Keratinocyte (primary cell): ENCODE measurements around the gene DPYSL4.

Experiments used
- CTCF ChIP-seq, 3 experiments: IDR thresholded peaks in 1 of 3; conservative IDR thresholded peaks in 1 of 3; optimal IDR thresholded peaks in 1 of 3; 2 replicates in 2 of 3; 3 replicates in 1 of 3; pipeline versions ENCODE3 to v1.5.1; 2011; ENCODE audit warnings: low read length in 3 of 3, mild to moderate bottlenecking in 3 of 3, moderate library complexity in 2 of 3, control low read depth in 1 of 3, inconsistent platforms in 1 of 3; ENCODE audit not compliant: insufficient read depth in 2 of 3; ENCODE audit errors: extremely low read depth in 1 of 3
- EZH2 ChIP-seq: IDR thresholded peaks from one replicate; pipeline ENCODE4 v1.6.1; 2012; ENCODE audit warnings: inconsistent platforms, mild to moderate bottlenecking, low read length, moderate library complexity

GRCh38 chr10:132232981-132233380 lies 46.2 kb downstream of the DPYSL4 start:
- no peak for TF ChIP-seq CTCF (optimal IDR thresholded peaks at IDR 0.05 in 1 of 3, IDR thresholded peaks at IDR 0.05 in 1 of 3, conservative IDR thresholded peaks at IDR 0.05 in 1 of 3; ENCODE audit: extremely low read depth in 1 of 3, insufficient read depth in 2 of 3, low read length in 3 of 3)
- no peak for TF ChIP-seq EZH2
